LNCaP clone FGC (cell line): ENCODE data around the gene TRAPPC2B.
A peak's percentile ranks its signal among the peaks of the same experiment; 100 is the strongest.

Source experiments
- DNase-seq: peaks from one replicate; pipeline ENCODE4 v3.0.0-alpha.2; 2011; ENCODE audit warnings: low read depth
- H3K4me3 ChIP-seq: 2 replicates; pipeline ENCODE4 v1.5.1; 2011; ENCODE audit warnings: mild to moderate bottlenecking, low read depth, low read length, control low read depth
- CTCF ChIP-seq: IDR thresholded peaks from 2 replicates; pipeline ENCODE4 v1.5.1; 2012; ENCODE audit warnings: mild to moderate bottlenecking; ENCODE audit not compliant: control insufficient read depth, insufficient read depth; ENCODE audit errors: extremely low read depth

Gene TRAPPC2B

DNA sequence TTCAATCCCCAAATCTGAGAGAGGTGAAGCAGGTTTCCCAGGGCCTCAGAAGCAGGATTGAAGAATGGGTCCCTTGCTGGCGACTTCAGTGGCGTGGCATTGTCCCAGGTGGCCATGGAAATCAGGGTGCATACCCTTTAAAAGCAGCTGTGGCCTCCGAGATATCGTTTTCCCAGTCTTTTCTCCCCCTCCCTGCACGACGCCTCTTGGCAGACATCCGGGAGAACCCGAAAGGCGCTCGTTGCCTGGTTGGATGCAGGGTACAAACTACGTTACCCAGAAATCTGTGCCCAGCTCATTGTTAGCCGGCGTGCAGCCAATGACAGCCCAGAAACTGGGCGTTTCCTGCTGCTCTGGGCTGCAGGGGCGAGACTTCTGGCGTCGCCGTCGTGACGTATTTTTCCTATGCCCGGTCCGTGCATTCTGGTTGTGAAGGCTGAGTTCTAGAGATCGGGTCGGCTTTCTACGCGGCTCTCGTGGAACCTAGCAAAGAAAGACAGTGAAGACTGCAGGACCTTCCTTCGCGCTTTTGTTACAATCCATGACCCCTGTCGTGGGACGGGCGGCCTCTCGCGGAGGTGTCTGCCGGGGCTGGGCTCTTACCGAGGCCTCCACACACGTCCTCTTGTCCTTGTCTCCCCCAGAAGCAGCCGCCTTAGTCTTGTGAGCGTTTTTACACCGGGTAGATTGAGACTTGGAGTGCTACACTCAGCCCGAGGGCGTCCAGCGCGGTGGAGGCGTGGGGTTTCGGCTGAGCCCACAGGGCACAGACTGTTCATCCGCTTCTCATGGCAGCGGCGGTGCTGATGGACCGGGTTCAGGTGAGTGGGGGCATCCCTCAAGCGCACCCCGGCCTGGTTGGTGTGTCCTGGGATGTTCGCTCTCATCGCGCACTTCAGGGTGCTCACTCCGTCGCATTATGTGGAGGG lies 12.2 kb upstream of the TRAPPC2B start, which contains the start of gene ZNF304:
ZNF304 (plus strand) TSS at position 395 of the 929 bp plus-strand sequence; CDS start at position 789, 394 bp downstream.
- TF ChIP-seq CTCF: no peak
- H3K4me3 ChIP-seq: peak within 1 kb of the TSS; percentile 99
- peak; percentile 89 for DNase-seq

DNA sequence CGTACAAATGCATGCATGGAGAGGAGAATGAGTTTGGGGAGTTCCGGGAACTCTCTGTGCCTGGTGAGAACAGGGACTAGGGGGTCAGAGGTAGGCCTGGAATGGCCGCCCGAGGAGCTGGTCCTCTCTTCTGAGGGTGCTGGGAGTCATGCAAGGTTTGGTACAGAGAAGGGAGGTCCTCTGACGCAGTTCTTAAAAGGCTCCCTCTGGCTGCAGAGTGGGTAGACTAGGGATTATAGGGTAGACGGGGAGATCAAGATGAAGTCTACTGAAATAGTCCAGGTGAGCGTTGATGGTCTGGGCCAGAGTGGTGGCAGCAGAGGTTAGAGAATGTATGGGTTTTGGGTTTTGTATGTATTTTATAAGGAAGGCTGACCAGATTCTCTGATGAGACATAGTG lies 11.5 kb upstream of the TRAPPC2B start:
- peak overlapping the region; percentile 99 for H3K4me3 ChIP-seq
- no peak for TF ChIP-seq CTCF
- DNase-seq: no peak

GRCh38 chr19:57355916-57356315 lies 7.4 kb upstream of the TRAPPC2B start:
- no peak for DNase-seq
- TF ChIP-seq CTCF: no peak
- no peak overlapping the region for H3K4me3 ChIP-seq

- no peak for TF ChIP-seq CTCF
- no peak overlapping the region for H3K4me3 ChIP-seq
- no peak for DNase-seq
Observed at GRCh38 chr19:57357406-57357805, 5.9 kb upstream of the TRAPPC2B start.

- no peak for DNase-seq
- no peak overlapping the region for H3K4me3 ChIP-seq
- no peak for TF ChIP-seq CTCF
Observed at GRCh38 chr19:57359300-57359699, 4.1 kb upstream of the TRAPPC2B start.

DNA sequence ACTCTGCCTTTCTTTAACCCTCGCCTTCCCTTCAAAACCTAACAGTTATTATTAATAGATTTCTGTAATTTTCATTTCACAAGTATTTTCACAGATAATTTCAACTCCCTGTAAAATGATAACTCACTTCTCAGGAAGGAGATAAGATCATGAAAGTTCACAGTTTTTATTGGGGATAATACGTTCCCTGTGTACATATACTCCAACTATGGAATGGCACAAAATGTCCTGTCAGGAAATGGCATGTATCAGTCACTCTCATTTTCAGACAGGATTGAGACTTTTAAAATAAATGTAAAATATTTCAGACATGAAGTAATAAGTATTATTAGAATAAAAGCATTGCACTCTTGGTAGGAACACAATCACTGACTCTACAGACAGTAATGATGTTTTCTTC lies 932 bp upstream of the TRAPPC2B start:
- TF ChIP-seq CTCF: no peak
- DNase-seq: peak; percentile 65
- H3K4me3 ChIP-seq: peak overlapping the region; percentile 94
